HG03565 (cell line): Measurements from ENCODE around the gene EIF4E1B.

ENCODE experiments used
- ATAC-seq: cut with Tn5 transposase; IDR thresholded peaks from one replicate; pipeline ENCODE4 v1.9.1; 2021; ENCODE audit warnings: mild to moderate bottlenecking, moderate library complexity; ENCODE audit not compliant: unreplicated experiment

Gene EIF4E1B

GRCh38 chr5:176625966-176626875, 4.3 kb upstream of the EIF4E1B start:
- ATAC-seq, result no peak

- no peak for ATAC-seq
Observed at GRCh38 chr5:176626876-176627236, 3.6 kb upstream of the EIF4E1B start.

GRCh38 chr5:176627582-176627981, 2.9 kb upstream of the EIF4E1B start:
- no peak for ATAC-seq

- no peak for ATAC-seq
Observed at GRCh38 chr5:176628406-176629228, 1.9 kb upstream of the EIF4E1B start.

GRCh38 chr5:176629317-176629852, 1.1 kb upstream of the EIF4E1B start:
- ATAC-seq, result no peak

GRCh38 chr5:176630681-176631222, 277 bp downstream of the EIF4E1B start:
- no peak for ATAC-seq

GRCh38 chr5:176631383-176632200, 1.1 kb downstream of the EIF4E1B start:
- no peak for ATAC-seq

GRCh38 chr5:176632745-176633144, 2.3 kb downstream of the EIF4E1B start:
- ATAC-seq, result no peak

- ATAC-seq, result no peak
Observed at GRCh38 chr5:176633598-176633997, 3.1 kb downstream of the EIF4E1B start.

GRCh38 chr5:176636426-176636825, 6.0 kb downstream of the EIF4E1B start:
- no peak for ATAC-seq

- no peak for ATAC-seq
Observed at GRCh38 chr5:176637556-176637955, 7.1 kb downstream of the EIF4E1B start.

GRCh38 chr5:176638437-176638836, 8.0 kb downstream of the EIF4E1B start:
- ATAC-seq, result no peak

- no peak for ATAC-seq
Observed at GRCh38 chr5:176639208-176639607, 8.7 kb downstream of the EIF4E1B start.

- no peak for ATAC-seq
Observed at GRCh38 chr5:176639981-176640380, 9.5 kb downstream of the EIF4E1B start.

- ATAC-seq, result no peak
Observed at GRCh38 chr5:176640616-176641015, 10.1 kb downstream of the EIF4E1B start.

GRCh38 chr5:176642675-176643490, 12.4 kb downstream of the EIF4E1B start:
- no peak for ATAC-seq

- ATAC-seq, result no peak
Observed at GRCh38 chr5:176643491-176644219, 13.2 kb downstream of the EIF4E1B start.

- no peak for ATAC-seq
Observed at GRCh38 chr5:176644294-176644693, 13.8 kb downstream of the EIF4E1B start.
